SK-N-SH treated with all-trans-retinoic acid at 6 μM for 48 hours (cell line): ENCODE results near the gene PRODH2.

Experiments
- ATAC-seq: fragments of 200-7000 bp; cut with Tn5 transposase; 3 replicates; pipeline ENCODE4 v1.9.1; 2020; ENCODE audit warnings: mild to moderate bottlenecking, moderate library complexity
- BACH2 ChIP-seq: fragments of 250-450 bp; sonication (Bioruptor Pico); IDR thresholded peaks from 2 replicates; pipeline ENCODE4 v1.9.0; 2021; ENCODE audit warnings: mild to moderate bottlenecking, borderline replicate concordance
- CREB5 ChIP-seq: fragments of 250-450 bp; sonication (Bioruptor Pico); IDR thresholded peaks from 2 replicates; pipeline ENCODE4 v1.5.1; 2020; ENCODE audit warnings: low read depth, mild to moderate bottlenecking, moderate library complexity
- CSDC2 ChIP-seq: fragments of 250-450 bp; sonication (Bioruptor Pico); IDR thresholded peaks from 2 replicates; pipeline ENCODE4 v1.5.0; 2020; ENCODE audit warnings: mild to moderate bottlenecking, moderate library complexity
- ESRRG ChIP-seq: fragments of 250-450 bp; sonication (Bioruptor Pico); IDR thresholded peaks from 2 replicates; pipeline ENCODE4 v1.6.1; 2021; ENCODE audit warnings: mild to moderate bottlenecking
- GLIS3 ChIP-seq: fragments of 250-450 bp; sonication (Bioruptor Pico); IDR thresholded peaks from 2 replicates; pipeline ENCODE4 v1.5.0; 2020; ENCODE audit warnings: mild to moderate bottlenecking, moderate library complexity
- ISL1 ChIP-seq: fragments of 250-450 bp; sonication (Bioruptor Pico); IDR thresholded peaks from 2 replicates; pipeline ENCODE4 v2.1.2; 2022; ENCODE audit warnings: mild to moderate bottlenecking, moderate library complexity
- OSR1 ChIP-seq: fragments of 250-450 bp; sonication (Bioruptor Pico); IDR thresholded peaks from 2 replicates; pipeline ENCODE4 v1.8.0; 2022; ENCODE audit warnings: moderate library complexity, mild to moderate bottlenecking, inconsistent platforms
- PATZ1 ChIP-seq: fragments of 250-450 bp; sonication (Bioruptor Pico); IDR thresholded peaks from 2 replicates; pipeline ENCODE4 v1.8.0; 2020; ENCODE audit warnings: mild to moderate bottlenecking, moderate library complexity, borderline replicate concordance
- POU6F1 ChIP-seq: fragments of 250-450 bp; sonication (Bioruptor Pico); IDR thresholded peaks from 2 replicates; pipeline ENCODE4 v1.8.0; 2021; ENCODE audit warnings: low read depth, mild to moderate bottlenecking, moderate library complexity, borderline replicate concordance
- SNAI2 ChIP-seq: fragments of 250-450 bp; sonication (Bioruptor Pico); IDR thresholded peaks from 2 replicates; pipeline ENCODE4 v1.5.0; 2020; ENCODE audit warnings: mild to moderate bottlenecking, moderate library complexity
- TCF4 ChIP-seq: fragments of 250-450 bp; sonication (Bioruptor Pico); IDR thresholded peaks from 2 replicates; pipeline ENCODE4 v1.8.0; 2021; ENCODE audit warnings: mild to moderate bottlenecking, moderate library complexity, borderline replicate concordance
- TOX ChIP-seq: fragments of 250-450 bp; sonication (Bioruptor Pico); IDR thresholded peaks from 2 replicates; pipeline ENCODE4 v1.8.0; 2021; ENCODE audit warnings: mild to moderate bottlenecking, moderate library complexity, borderline replicate concordance
- TSHZ2 ChIP-seq: fragments of 250-450 bp; sonication (Bioruptor Pico); IDR thresholded peaks from 2 replicates; pipeline ENCODE4 v1.5.0; 2020; ENCODE audit warnings: mild to moderate bottlenecking, moderate library complexity
- ZC3H10 ChIP-seq: fragments of 250-450 bp; sonication (Bioruptor Pico); IDR thresholded peaks from 2 replicates; pipeline ENCODE4 v1.5.1; 2021; ENCODE audit warnings: mild to moderate bottlenecking, moderate library complexity
- ZFP30 ChIP-seq: fragments of 450-650 bp; formaldehyde crosslinking; IDR thresholded peaks from 2 replicates; pipeline ENCODE4 v1.5.0; 2022; ENCODE audit warnings: mild to moderate bottlenecking, moderate library complexity
- ZNF70 ChIP-seq: fragments of 450-650 bp; formaldehyde crosslinking; IDR thresholded peaks from 2 replicates; pipeline ENCODE4 v1.5.0; 2020; ENCODE audit warnings: mild to moderate bottlenecking, moderate library complexity
- ZNF8 ChIP-seq: fragments of 450-650 bp; formaldehyde crosslinking; IDR thresholded peaks from 2 replicates; pipeline ENCODE4 v1.5.0; 2020; ENCODE audit warnings: mild to moderate bottlenecking, moderate library complexity

Gene PRODH2

GRCh38 chr19:35787227-35787799 lies 25.3 kb downstream of the PRODH2 start:
- no peak for ATAC-seq
- TF ChIP-seq ZNF70 (CRISPR knock-in tag) = no peak

- no peak for TF ChIP-seq BACH2 (CRISPR knock-in tag)
- no peak for TF ChIP-seq ISL1 (CRISPR knock-in tag)
- TF ChIP-seq POU6F1 = no peak
- TF ChIP-seq GLIS3 = no peak
- TF ChIP-seq ZNF8 (CRISPR knock-in tag) = no peak
- no peak for TF ChIP-seq PATZ1 (CRISPR knock-in tag)
- no peak for TF ChIP-seq OSR1 (CRISPR knock-in tag)
- TF ChIP-seq ESRRG (CRISPR knock-in tag) = no peak
- TF ChIP-seq SNAI2 (CRISPR knock-in tag) = no peak
- TF ChIP-seq TCF4 (CRISPR knock-in tag) = no peak
- TF ChIP-seq TOX = no peak
- TF ChIP-seq CSDC2 = no peak
- TF ChIP-seq ZFP30 = no peak
- no peak for TF ChIP-seq CREB5
- TF ChIP-seq TSHZ2 = no peak
- no peak for TF ChIP-seq ZC3H10
- ATAC-seq = no peak
Measured at GRCh38 chr19:35786299-35787160, 26.1 kb downstream of the PRODH2 start.

GRCh38 chr19:35785339-35785627 lies 27.4 kb downstream of the PRODH2 start:
- TF ChIP-seq ESRRG (CRISPR knock-in tag) (no peak), ZC3H10 (no peak), TCF4 (CRISPR knock-in tag) (no peak)
- ATAC-seq = no peak

GRCh38 chr19:35784503-35785338 lies 27.9 kb downstream of the PRODH2 start:
- TF ChIP-seq SNAI2 (CRISPR knock-in tag) (no peak), CSDC2 (no peak), ZC3H10 (no peak), GLIS3 (no peak), ZNF8 (CRISPR knock-in tag) (no peak)
- no peak for ATAC-seq
